ENCODE results near the gene MYO19.

- no peak for TF ChIP-seq CTCF (IDR thresholded peaks at IDR 0.05; ENCODE audit: low read depth, low read length, missing input control)
- no peak for TF ChIP-seq RAD21 (IDR thresholded peaks at IDR 0.05)
- TF ChIP-seq TAF1 (conservative IDR thresholded peaks at IDR 0.05) = no peak
- no peak for TF ChIP-seq MAX (IDR thresholded peaks at IDR 0.05)
- TF ChIP-seq RXRA (IDR thresholded peaks at IDR 0.05) = no peak
- no peak for TF ChIP-seq ZBTB33 (IDR thresholded peaks at IDR 0.05)
- TF ChIP-seq SP1 (IDR thresholded peaks at IDR 0.05) = no peak
- no peak for TF ChIP-seq FOXA1 (IDR thresholded peaks at IDR 0.05)
- no peak for TF ChIP-seq YY1 (IDR thresholded peaks at IDR 0.05)
- TF ChIP-seq REST (IDR thresholded peaks at IDR 0.05) = no peak
- no peak for TF ChIP-seq GABPA (IDR thresholded peaks at IDR 0.05 in 1 of 2, conservative IDR thresholded peaks at IDR 0.05 in 1 of 2)
- no peak for TF ChIP-seq HNF4A (conservative IDR thresholded peaks at IDR 0.05)
- no peak for TF ChIP-seq HNF4G (IDR thresholded peaks at IDR 0.05)
- no peak for TF ChIP-seq JUND (IDR thresholded peaks at IDR 0.05)
These were observed 38.5 kb downstream of the MYO19 start for GRCh38 chr17:36496018-36496789.
